Kasumi-1 (cell line): ENCODE data around the gene VENTX.

ENCODE experiments used
- DNase-seq, 2 experiments: peaks; one replicate each; lab custom pipeline; 2025; lab: John Stamatoyannopoulos, UW

The VENTX gene

GRCh38 chr10:133285217-133285616 is 47.6 kb downstream of the VENTX start:
- no peak for DNase-seq

GRCh38 chr10:133286366-133286765 is 48.7 kb downstream of the VENTX start:
- no peak for DNase-seq

GRCh38 chr10:133287832-133288500 is 50.3 kb downstream of the VENTX start:
- DNase-seq, result no peak

- DNase-seq, result no peak
Observed at GRCh38 chr10:133289761-133290160, 52.1 kb downstream of the VENTX start.
